Panc1 (cell line): Measurements from ENCODE around the gene NEIL3. TPM values are rescaled to one million over a fixed set of nuclear protein-coding genes. Genes with fewer than 3 reads are reported as not detected.

Experiments used
- ATAC-seq: fragments of 200-7000 bp; cut with Tn5 transposase; 2 replicates; pipeline ENCODE4 v1.9.1; 2020; ENCODE audit warnings: mild to moderate bottlenecking, moderate library complexity
- BruUV-seq: library from RNA; stranded (reverse); fragments of 400-500 nt; replicated peaks from 2 replicates; lab custom pipeline; 2021; lab: Mats Ljungman, UMichigan
- CTCF ChIA-PET: fragments of 300-600 bp; sonication (Branson Sonifier 250); formaldehyde crosslinking; loops from one replicate; lab custom pipeline; 2022; ENCODE audit warnings: antibody characterized with exemption; lab: Charles Lee
- POLR2A ChIA-PET: fragments of 300-600 bp; sonication (Branson Sonifier 250); formaldehyde crosslinking; loops from one replicate; lab custom pipeline; 2022; ENCODE audit warnings: antibody characterized with exemption; lab: Charles Lee
- DNase-seq: peaks from one replicate; pipeline ENCODE4 v3.0.0-alpha.2; 2010; ENCODE audit warnings: low read depth, low spot score
- H3K27ac ChIP-seq: 2 replicates; pipeline ENCODE4 v1.5.1; 2011; ENCODE audit warnings: mild to moderate bottlenecking, low read length, inconsistent platforms
- H3K27me3 ChIP-seq: fragments of 200-500 bp; sonication (Bioruptor generic); 2 replicates; pipeline ENCODE4 v1.6.0; 2014; ENCODE audit warnings: low read length, inconsistent platforms; ENCODE audit not compliant: control insufficient read depth, insufficient read depth
- H3K36me3 ChIP-seq: fragments of 200-500 bp; sonication (Bioruptor generic); 2 replicates; pipeline ENCODE4 v1.5.1; 2014; ENCODE audit warnings: inconsistent platforms, mild to moderate bottlenecking, low read length, moderate library complexity; ENCODE audit not compliant: control insufficient read depth, insufficient read depth
- H3K4me1 ChIP-seq: 2 replicates; pipeline ENCODE4 v1.5.1; 2011; ENCODE audit warnings: inconsistent platforms, mild to moderate bottlenecking, low read length, moderate library complexity; ENCODE audit not compliant: control insufficient read depth, insufficient read depth
- H3K4me3 ChIP-seq, 2 experiments: 2 replicates each; pipeline ENCODE4 v1.5.1; 2011 to 2012; ENCODE audit warnings: low read depth in 2 of 2, low read length in 2 of 2, mild to moderate bottlenecking in 2 of 2, inconsistent platforms in 1 of 2, moderate library complexity in 1 of 2
- H3K9me3 ChIP-seq: fragments of 200-500 bp; sonication (Bioruptor generic); 2 replicates; pipeline ENCODE4 v1.5.1; 2014; ENCODE audit warnings: low read depth, mild to moderate bottlenecking, inconsistent platforms, low read length, moderate library complexity; ENCODE audit not compliant: control insufficient read depth, insufficient read depth
- CTCF ChIP-seq: fragments of 450-650 bp; IDR thresholded peaks from 2 replicates; pipeline ENCODE4 v1.5.1; 2017; ENCODE audit warnings: mild to moderate bottlenecking
- POLR2AphosphoS5 ChIP-seq: IDR thresholded peaks from 2 replicates; pipeline ENCODE4 v1.6.1; 2012; ENCODE audit warnings: mild to moderate bottlenecking, low read depth, low read length, moderate library complexity
- SIN3A ChIP-seq: IDR thresholded peaks from 2 replicates; pipeline ENCODE4 v1.6.1; 2012; ENCODE audit warnings: low read depth, mild to moderate bottlenecking, low read length, moderate library complexity, borderline replicate concordance; ENCODE audit not compliant: insufficient read depth
- TCF7L2 ChIP-seq: IDR thresholded peaks from 2 replicates; pipeline ENCODE4 v1.6.1; 2011; ENCODE audit warnings: mild to moderate bottlenecking, low read depth, low read length, inconsistent platforms
- in situ Hi-C: cut with HindIII; loops from 2 replicates; pipeline ENCODE4 v1.10.0; 2016; ENCODE audit warnings: low sequenced_read_pairs, low pct_unique_long_range_greater_than_20kb
- intact Hi-C: fragments of 100-400 bp; cut with micrococcal nuclease; formaldehyde crosslinking; loops from one replicate; pipeline ENCODE4 v1.10.0; 2022; ENCODE audit not compliant: unreplicated experiment
- total RNA-seq: library from RNA; stranded (reverse); gene quantifications from one replicate; pipeline ENCODE4 v1.2.1, GENCODE V29; 2021; ENCODE audit not compliant: unreplicated experiment
- TF ChIP-seq, protein P1 (sequence below), 2 experiments: IDR thresholded peaks; 2 replicates each; pipeline ENCODE4 v1.6.1; 2011 to 2012; ENCODE audit warnings: low read depth in 2 of 2, control low read depth in 1 of 2, low read length in 1 of 2, mild to moderate bottlenecking in 1 of 2, moderate library complexity in 1 of 2; ENCODE audit not compliant: insufficient read depth in 1 of 2

Gene NEIL3
- total RNA-seq, 1 experiment from 2014 or later = 8.9 TPM

DNA sequence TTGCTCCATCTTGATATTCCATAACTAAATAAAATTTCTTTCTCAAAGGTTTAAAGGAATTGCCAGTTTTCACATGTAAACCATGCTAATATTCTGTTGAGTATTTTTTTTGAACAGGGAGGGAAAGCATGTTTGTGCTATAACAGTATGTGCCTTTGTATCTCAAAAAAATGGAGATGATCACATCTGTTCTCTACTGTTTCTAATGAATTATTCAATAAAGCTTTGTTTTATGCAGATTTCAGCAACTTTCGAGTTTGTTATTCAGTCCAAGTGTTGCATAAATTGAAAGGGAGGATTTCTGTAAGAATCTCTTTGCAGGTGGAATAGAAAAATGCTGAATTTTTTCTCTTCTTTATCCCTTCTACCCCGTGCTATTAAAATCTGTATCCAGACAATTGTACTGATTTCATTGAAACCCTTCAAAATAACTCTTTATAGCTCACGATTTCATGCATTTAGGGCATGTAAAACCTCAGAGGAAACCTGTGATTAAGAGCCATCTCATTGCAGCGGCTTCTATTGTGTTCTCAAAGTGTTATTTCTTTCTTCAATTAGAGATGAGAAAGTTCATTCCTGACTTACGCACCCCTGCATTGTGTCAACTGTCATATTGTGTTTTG lies 42.1 kb downstream of the NEIL3 start:
- ATAC-seq = no peak
- no TSS peak for BruUV-seq
- Histone ChIP-seq H3K9me3 (no peaks in the 10 kb centered on the region), H3K27ac (no peak overlapping the region), H3K4me3 (no peak overlapping the region), H3K4me1 (no peaks in the 10 kb centered on the region), H3K27me3 (no peaks in the 10 kb centered on the region), H3K36me3 (no peaks in the 10 kb centered on the region; the same call in 1 of the 2 replicates)
- intact Hi-C loops = no loop called here
- CTCF ChIA-PET = no interaction called here
- no peak for DNase-seq
- POLR2A ChIA-PET = no interaction called here
- in situ Hi-C loops = no loop called here
- TF ChIP-seq CTCF (no peak), SIN3A (no peak), TCF7L2 (no peak), POLR2AphosphoS5 (no peak)
- TF ChIP-seq, protein P1, sequence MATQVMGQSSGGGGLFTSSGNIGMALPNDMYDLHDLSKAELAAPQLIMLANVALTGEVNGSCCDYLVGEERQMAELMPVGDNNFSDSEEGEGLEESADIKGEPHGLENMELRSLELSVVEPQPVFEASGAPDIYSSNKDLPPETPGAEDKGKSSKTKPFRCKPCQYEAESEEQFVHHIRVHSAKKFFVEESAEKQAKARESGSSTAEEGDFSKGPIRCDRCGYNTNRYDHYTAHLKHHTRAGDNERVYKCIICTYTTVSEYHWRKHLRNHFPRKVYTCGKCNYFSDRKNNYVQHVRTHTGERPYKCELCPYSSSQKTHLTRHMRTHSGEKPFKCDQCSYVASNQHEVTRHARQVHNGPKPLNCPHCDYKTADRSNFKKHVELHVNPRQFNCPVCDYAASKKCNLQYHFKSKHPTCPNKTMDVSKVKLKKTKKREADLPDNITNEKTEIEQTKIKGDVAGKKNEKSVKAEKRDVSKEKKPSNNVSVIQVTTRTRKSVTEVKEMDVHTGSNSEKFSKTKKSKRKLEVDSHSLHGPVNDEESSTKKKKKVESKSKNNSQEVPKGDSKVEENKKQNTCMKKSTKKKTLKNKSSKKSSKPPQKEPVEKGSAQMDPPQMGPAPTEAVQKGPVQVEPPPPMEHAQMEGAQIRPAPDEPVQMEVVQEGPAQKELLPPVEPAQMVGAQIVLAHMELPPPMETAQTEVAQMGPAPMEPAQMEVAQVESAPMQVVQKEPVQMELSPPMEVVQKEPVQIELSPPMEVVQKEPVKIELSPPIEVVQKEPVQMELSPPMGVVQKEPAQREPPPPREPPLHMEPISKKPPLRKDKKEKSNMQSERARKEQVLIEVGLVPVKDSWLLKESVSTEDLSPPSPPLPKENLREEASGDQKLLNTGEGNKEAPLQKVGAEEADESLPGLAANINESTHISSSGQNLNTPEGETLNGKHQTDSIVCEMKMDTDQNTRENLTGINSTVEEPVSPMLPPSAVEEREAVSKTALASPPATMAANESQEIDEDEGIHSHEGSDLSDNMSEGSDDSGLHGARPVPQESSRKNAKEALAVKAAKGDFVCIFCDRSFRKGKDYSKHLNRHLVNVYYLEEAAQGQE (IDR thresholded peaks at IDR 0.05; ENCODE audit: insufficient read depth in 1 of 2, low read depth in 2 of 2, low read length in 1 of 2) = no peak

- intact Hi-C loops = no loop called here
- DNase-seq (no peak), ATAC-seq (no peak)
- Histone ChIP-seq H3K4me1 (no peaks in the 10 kb centered on the region), H3K36me3 (no peaks in the 10 kb centered on the region), H3K9me3 (no peaks in the 10 kb centered on the region), H3K27me3 (no peaks in the 10 kb centered on the region), H3K27ac (no peak overlapping the region), H3K4me3 (no peak overlapping the region)
- in situ Hi-C loops = no loop called here
- TF ChIP-seq, protein P1 (IDR thresholded peaks at IDR 0.05; ENCODE audit: insufficient read depth in 1 of 2, low read depth in 2 of 2, low read length in 1 of 2) = no peak
- TF ChIP-seq CTCF (no peak), POLR2AphosphoS5 (no peak), SIN3A (no peak), TCF7L2 (no peak)
- POLR2A ChIA-PET = no interaction called here
- CTCF ChIA-PET = no interaction called here
- no TSS peak for BruUV-seq
Measured at GRCh38 chr4:177356206-177356605, 46.5 kb downstream of the NEIL3 start.
